NCI-H345 treated with DMSO at 0.1 percent for 48 hours (cell line): ENCODE measurements around the gene RPS26.
"Not testable (repeated sequence)": the region's sequence is repeated elsewhere in the genome, so short reads cannot be mapped to it uniquely, and the experiment has no call there.

Source experiments
- DNase-seq: peaks from one replicate; lab custom pipeline; 2025; ENCODE audit not compliant: unreplicated experiment; lab: John Stamatoyannopoulos, UW

The RPS26 gene

GRCh38 chr12:56077966-56078365, 36.2 kb downstream of the RPS26 start:
- not testable (repeated sequence) for DNase-seq

GRCh38 chr12:56078427-56078826, 36.7 kb downstream of the RPS26 start:
- DNase-seq, result no peak

GRCh38 chr12:56078931-56079722, 37.4 kb downstream of the RPS26 start:
- DNase-seq, result peak; percentile 27

GRCh38 chr12:56079723-56080555, 38.2 kb downstream of the RPS26 start, which contains the start of gene ERBB3:
Gene ERBB3, plus strand, starts transcription at chr12:56080165. Its CDS starts 136 bp downstream, at chr12:56080301.
- peak; percentile 30 for DNase-seq

- DNase-seq, result no peak
Measured at GRCh38 chr12:56080556-56081138, 38.9 kb downstream of the RPS26 start.

- DNase-seq, result no peak
Measured at GRCh38 chr12:56081393-56082347, 40.0 kb downstream of the RPS26 start.

GRCh38 chr12:56082382-56082781, 40.7 kb downstream of the RPS26 start:
- DNase-seq, result no peak

GRCh38 chr12:56082967-56083366, 41.2 kb downstream of the RPS26 start:
- DNase-seq, result no peak

- DNase-seq, result no peak
Measured at GRCh38 chr12:56084958-56085543, 43.3 kb downstream of the RPS26 start.

GRCh38 chr12:56086096-56086495, 44.4 kb downstream of the RPS26 start:
- no peak for DNase-seq

GRCh38 chr12:56086608-56087007, 44.9 kb downstream of the RPS26 start:
- no peak for DNase-seq

- no peak for DNase-seq
Measured at GRCh38 chr12:56087220-56087619, 45.5 kb downstream of the RPS26 start.
